ENCODE results near the gene ASB13.

Gene ASB13

GRCh38 chr10:5645944-5646617 is 20.3 kb downstream of the ASB13 start:
- Histone ChIP-seq H3K9me3 (ENCODE audit: control insufficient read depth, insufficient read depth, low read length) (no peaks in the 10 kb centered on the region), H3K4me1 (ENCODE audit: control insufficient read depth, insufficient read depth, low read length) (no peaks in the 10 kb centered on the region), H3K36me3 (ENCODE audit: control insufficient read depth, insufficient read depth, low read length) (peaks cover 6% of the 10 kb centered on the region), H3K4me3 (ENCODE audit: low read length) (no peak overlapping the region), H3K27ac (ENCODE audit: low read length) (no peak overlapping the region), H3K27me3 (ENCODE audit: control insufficient read depth, insufficient read depth, low read length) (no peaks in the 10 kb centered on the region)
- DNase-seq (ENCODE audit: low read depth, low spot score): no peak
- WGBS (ENCODE audit: insufficient coverage, insufficient read length): no CpG with 5 or more reads among the region's 21 CpGs

GRCh38 chr10:5645375-5645774 is 21.0 kb downstream of the ASB13 start:
- no peak overlapping the region for H3K4me3 ChIP-seq (ENCODE audit: low read length)
- H3K27ac ChIP-seq (ENCODE audit: low read length): no peak overlapping the region
- H3K27me3 ChIP-seq (ENCODE audit: control insufficient read depth, insufficient read depth, low read length): no peaks in the 10 kb centered on the region
- peaks cover 10% of the 10 kb centered on the region; the same call in 1 of the 2 replicates for H3K36me3 ChIP-seq (ENCODE audit: control insufficient read depth, insufficient read depth, low read length)
- WGBS (ENCODE audit: insufficient coverage, insufficient read length): no CpG with 5 or more reads among the region's 11 CpGs
- DNase-seq (ENCODE audit: low read depth, low spot score): no peak
- H3K9me3 ChIP-seq (ENCODE audit: control insufficient read depth, insufficient read depth, low read length): no peaks in the 10 kb centered on the region
- H3K4me1 ChIP-seq (ENCODE audit: control insufficient read depth, insufficient read depth, low read length): no peaks in the 10 kb centered on the region

GRCh38 chr10:5644930-5645329 is 21.5 kb downstream of the ASB13 start:
- no peak for DNase-seq (ENCODE audit: low read depth, low spot score)
- no CpG with 5 or more reads among the region's 6 CpGs for WGBS (ENCODE audit: insufficient coverage, insufficient read length)
- H3K36me3 ChIP-seq (ENCODE audit: control insufficient read depth, insufficient read depth, low read length): peaks cover 10% of the 10 kb centered on the region; the same call in 1 of the 2 replicates
- no peak overlapping the region for H3K27ac ChIP-seq (ENCODE audit: low read length)
- no peak overlapping the region for H3K4me3 ChIP-seq (ENCODE audit: low read length)
- H3K9me3 ChIP-seq (ENCODE audit: control insufficient read depth, insufficient read depth, low read length): no peaks in the 10 kb centered on the region
- H3K4me1 ChIP-seq (ENCODE audit: control insufficient read depth, insufficient read depth, low read length): no peaks in the 10 kb centered on the region
- no peaks in the 10 kb centered on the region for H3K27me3 ChIP-seq (ENCODE audit: control insufficient read depth, insufficient read depth, low read length)

DNA sequence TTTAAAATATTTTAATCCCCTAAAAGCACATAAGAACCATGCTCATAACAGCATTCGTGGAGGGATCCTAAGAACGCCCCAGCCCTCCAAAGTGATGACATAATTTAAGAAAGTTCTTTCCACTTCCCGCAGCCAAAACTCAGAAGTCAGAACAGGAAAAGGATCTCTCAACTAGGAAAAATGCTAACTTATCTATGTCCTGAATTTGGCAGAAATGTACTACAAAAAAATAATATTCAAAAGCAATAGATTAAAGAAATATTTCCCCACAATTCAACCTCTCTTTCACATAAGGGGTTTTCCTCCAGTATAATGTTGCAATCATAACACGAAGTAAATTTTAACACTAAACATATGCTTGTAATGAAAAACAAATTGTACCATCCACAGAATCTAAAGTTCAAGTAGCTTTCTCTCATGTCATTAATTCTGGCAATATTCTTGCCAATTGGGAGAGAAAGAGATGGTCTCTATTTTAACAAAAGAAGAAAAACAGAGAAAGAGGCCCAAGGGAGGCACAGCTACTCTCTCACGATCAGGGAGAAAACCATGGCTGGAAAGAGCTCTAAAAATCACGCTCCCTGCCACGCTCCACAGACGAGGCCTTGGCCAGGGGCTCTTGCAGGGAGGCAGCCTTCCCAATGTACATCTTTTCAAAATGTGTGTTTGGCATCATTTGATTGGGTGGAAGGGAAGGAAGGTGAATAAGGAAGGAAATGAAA is 22.9 kb downstream of the ASB13 start:
- no peak overlapping the region for H3K4me3 ChIP-seq (ENCODE audit: low read length)

DNA sequence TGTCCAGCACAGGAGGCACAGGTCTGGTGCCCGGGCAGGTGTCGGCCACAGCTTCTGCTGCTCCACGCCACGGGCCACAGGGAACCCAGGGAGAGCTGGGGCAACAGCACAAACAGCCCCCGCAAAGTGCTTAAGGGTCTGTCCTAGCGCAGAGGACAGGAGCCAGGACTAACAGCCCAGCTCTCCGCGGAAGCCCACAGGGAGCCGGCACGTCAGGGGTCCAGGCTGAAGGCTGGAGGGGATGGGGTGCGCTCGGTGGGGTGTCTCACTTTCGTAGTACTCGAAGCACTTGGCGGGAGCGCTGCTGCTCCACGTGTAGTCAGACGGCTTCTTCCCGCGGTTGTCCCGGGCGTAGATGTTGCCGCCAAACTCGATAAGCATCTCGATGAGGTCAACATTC is 24.9 kb downstream of the ASB13 start:
- peaks cover 10% of the 10 kb centered on the region; the same call in 1 of the 2 replicates for H3K36me3 ChIP-seq (ENCODE audit: control insufficient read depth, insufficient read depth, low read length)
- no peaks in the 10 kb centered on the region for H3K4me1 ChIP-seq (ENCODE audit: control insufficient read depth, insufficient read depth, low read length)
- WGBS (ENCODE audit: insufficient coverage, insufficient read length): no CpG with 5 or more reads among the region's 25 CpGs
- no peak overlapping the region for H3K4me3 ChIP-seq (ENCODE audit: low read length)
- H3K27ac ChIP-seq (ENCODE audit: low read length): no peak overlapping the region
- no peak for DNase-seq (ENCODE audit: low read depth, low spot score)
- no peaks in the 10 kb centered on the region for H3K27me3 ChIP-seq (ENCODE audit: control insufficient read depth, insufficient read depth, low read length)
- H3K9me3 ChIP-seq (ENCODE audit: control insufficient read depth, insufficient read depth, low read length): no peaks in the 10 kb centered on the region

More for the DNA sequence above, 22.9 kb downstream of the ASB13 start:
- WGBS (ENCODE audit: insufficient coverage, insufficient read length): no CpG with 5 or more reads among the region's 8 CpGs
- no peak for DNase-seq (ENCODE audit: low read depth, low spot score)
- no peaks in the 10 kb centered on the region for H3K4me1 ChIP-seq (ENCODE audit: control insufficient read depth, insufficient read depth, low read length)
- no peak overlapping the region for H3K27ac ChIP-seq (ENCODE audit: low read length)
- H3K36me3 ChIP-seq (ENCODE audit: control insufficient read depth, insufficient read depth, low read length): peaks cover 8% of the 10 kb centered on the region; the same call in 1 of the 2 replicates
- H3K27me3 ChIP-seq (ENCODE audit: control insufficient read depth, insufficient read depth, low read length): no peaks in the 10 kb centered on the region
- no peaks in the 10 kb centered on the region for H3K9me3 ChIP-seq (ENCODE audit: control insufficient read depth, insufficient read depth, low read length)

- peaks cover 10% of the 10 kb centered on the region; the same call in 1 of the 2 replicates for H3K36me3 ChIP-seq (ENCODE audit: control insufficient read depth, insufficient read depth, low read length)
- no peaks in the 10 kb centered on the region for H3K27me3 ChIP-seq (ENCODE audit: control insufficient read depth, insufficient read depth, low read length)
- H3K4me1 ChIP-seq (ENCODE audit: control insufficient read depth, insufficient read depth, low read length): no peaks in the 10 kb centered on the region
- no peak overlapping the region for H3K4me3 ChIP-seq (ENCODE audit: low read length)
- no peaks in the 10 kb centered on the region for H3K9me3 ChIP-seq (ENCODE audit: control insufficient read depth, insufficient read depth, low read length)
- no peak for DNase-seq (ENCODE audit: low read depth, low spot score)
- WGBS (ENCODE audit: insufficient coverage, insufficient read length): no CpG with 5 or more reads among the region's 13 CpGs
- no peak overlapping the region for H3K27ac ChIP-seq (ENCODE audit: low read length)
These were observed 25.9 kb downstream of the ASB13 start for GRCh38 chr10:5640501-5640900.

DNA sequence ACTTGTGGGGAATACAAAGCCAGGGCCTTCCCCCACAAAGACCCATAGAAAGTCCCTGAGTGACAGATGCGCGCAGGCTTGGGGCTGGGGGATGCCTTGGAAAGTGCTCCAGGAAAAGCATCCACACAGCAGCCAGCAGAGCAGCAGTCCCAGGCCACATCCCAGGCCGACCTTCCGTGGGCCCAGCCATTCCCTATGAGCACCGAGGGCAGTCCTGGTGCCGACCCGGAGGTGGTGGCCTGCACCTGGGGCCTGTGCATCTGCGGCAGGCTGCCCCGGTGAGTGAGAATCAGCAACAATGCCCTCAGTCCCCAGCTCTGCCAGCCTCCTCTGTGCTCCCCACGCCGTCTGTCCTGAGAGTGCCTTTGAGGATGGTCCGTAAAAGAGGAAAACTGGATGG is 26.4 kb downstream of the ASB13 start:
- no peaks in the 10 kb centered on the region for H3K27me3 ChIP-seq (ENCODE audit: control insufficient read depth, insufficient read depth, low read length)
- peaks cover 10% of the 10 kb centered on the region; the same call in 1 of the 2 replicates for H3K36me3 ChIP-seq (ENCODE audit: control insufficient read depth, insufficient read depth, low read length)
- H3K4me3 ChIP-seq (ENCODE audit: low read length): no peak overlapping the region
- WGBS (ENCODE audit: insufficient coverage, insufficient read length): no CpG with 5 or more reads among the region's 12 CpGs
- DNase-seq (ENCODE audit: low read depth, low spot score): no peak
- H3K4me1 ChIP-seq (ENCODE audit: control insufficient read depth, insufficient read depth, low read length): no peaks in the 10 kb centered on the region
- H3K27ac ChIP-seq (ENCODE audit: low read length): no peak overlapping the region
- no peaks in the 10 kb centered on the region for H3K9me3 ChIP-seq (ENCODE audit: control insufficient read depth, insufficient read depth, low read length)

GRCh38 chr10:5639066-5639465 is 27.3 kb downstream of the ASB13 start:
- WGBS (ENCODE audit: insufficient coverage, insufficient read length): no CpG with 5 or more reads among the region's 17 CpGs
- H3K9me3 ChIP-seq (ENCODE audit: control insufficient read depth, insufficient read depth, low read length): no peaks in the 10 kb centered on the region
- no peak overlapping the region for H3K4me3 ChIP-seq (ENCODE audit: low read length)

GRCh38 chr10:5638494-5638893 is 27.9 kb downstream of the ASB13 start:
- no peak overlapping the region for H3K4me3 ChIP-seq (ENCODE audit: low read length)
- no peaks in the 10 kb centered on the region for H3K9me3 ChIP-seq (ENCODE audit: control insufficient read depth, insufficient read depth, low read length)
- no peak overlapping the region for H3K27ac ChIP-seq (ENCODE audit: low read length)
- DNase-seq (ENCODE audit: low read depth, low spot score): no peak
- peaks cover 10% of the 10 kb centered on the region; the same call in 1 of the 2 replicates for H3K36me3 ChIP-seq (ENCODE audit: control insufficient read depth, insufficient read depth, low read length)
- H3K4me1 ChIP-seq (ENCODE audit: control insufficient read depth, insufficient read depth, low read length): no peaks in the 10 kb centered on the region
- no peaks in the 10 kb centered on the region for H3K27me3 ChIP-seq (ENCODE audit: control insufficient read depth, insufficient read depth, low read length)
- WGBS (ENCODE audit: insufficient coverage, insufficient read length): no CpG with 5 or more reads among the region's 10 CpGs

More at GRCh38 chr10:5639066-5639465, 27.3 kb downstream of the ASB13 start:
- Histone ChIP-seq H3K4me1 (ENCODE audit: control insufficient read depth, insufficient read depth, low read length) (no peaks in the 10 kb centered on the region), H3K27ac (ENCODE audit: low read length) (no peak overlapping the region), H3K27me3 (ENCODE audit: control insufficient read depth, insufficient read depth, low read length) (no peaks in the 10 kb centered on the region), H3K36me3 (ENCODE audit: control insufficient read depth, insufficient read depth, low read length) (peaks cover 10% of the 10 kb centered on the region; the same call in 1 of the 2 replicates)
- no peak for DNase-seq (ENCODE audit: low read depth, low spot score)

DNA sequence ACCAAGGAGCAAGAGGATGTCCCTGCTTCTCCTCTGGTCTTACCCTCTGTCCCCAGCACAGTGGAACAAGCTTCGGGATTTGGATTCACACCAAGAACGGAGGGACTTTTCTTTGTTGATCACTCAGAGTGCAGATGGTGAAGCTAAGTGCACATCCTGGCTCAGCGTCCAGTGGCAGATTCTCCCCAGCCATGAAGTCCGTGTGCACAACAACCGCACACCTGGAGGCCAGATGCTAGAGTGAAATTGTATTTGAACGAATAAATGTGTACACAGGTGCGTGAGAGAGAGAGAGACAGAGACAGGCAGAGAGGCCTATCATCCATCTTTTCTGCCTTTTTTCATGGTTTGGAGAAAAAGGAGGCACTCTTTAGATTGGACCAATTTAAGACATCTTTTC is 31.5 kb downstream of the ASB13 start:
- no CpG with 5 or more reads among the region's 7 CpGs for WGBS (ENCODE audit: insufficient coverage, insufficient read length)
- no peak for DNase-seq (ENCODE audit: low read depth, low spot score)
- no peaks in the 10 kb centered on the region for H3K27me3 ChIP-seq (ENCODE audit: control insufficient read depth, insufficient read depth, low read length)

More for the DNA sequence above, 31.5 kb downstream of the ASB13 start:
- Histone ChIP-seq H3K4me3 (ENCODE audit: low read length) (no peak overlapping the region), H3K4me1 (ENCODE audit: control insufficient read depth, insufficient read depth, low read length) (no peaks in the 10 kb centered on the region), H3K9me3 (ENCODE audit: control insufficient read depth, insufficient read depth, low read length) (no peaks in the 10 kb centered on the region), H3K27ac (ENCODE audit: low read length) (no peak overlapping the region), H3K36me3 (ENCODE audit: control insufficient read depth, insufficient read depth, low read length) (0 out of 2 replicates have a peak, but pooled peaks cover 3% of the 10 kb centered on the region)

Data from iPS DF 6.9 (cell line).